Activated naive CD4-positive, alpha-beta T cell treated with anti-CD3 and anti-CD28 coated beads, Interleukin-2, amount 10 ng/mL, durations not matched to agents 7 days and 5 days (primary cell): ENCODE measurements around the gene SH2D4B.

Source experiments
- CTCF ChIA-PET: fragments of 350-600 bp; sonication (Branson Sonifier 250); formaldehyde crosslinking; loops from one replicate; lab custom pipeline; 2021; ENCODE audit warnings: antibody characterized with exemption; lab: Charles Lee
- DNase-seq: peaks from one replicate; pipeline ENCODE4 v3.0.0-alpha.2; 2020
- H3K27ac Mint-ChIP-seq: one replicate; pipeline ENCODE4 v1.8.0; 2021; ENCODE audit warnings: mild to moderate bottlenecking, moderate library complexity, mixed read lengths
- H3K27me3 Mint-ChIP-seq: one replicate; pipeline ENCODE4 v1.8.0; 2021; ENCODE audit warnings: mild to moderate bottlenecking, mixed read lengths
- H3K36me3 Mint-ChIP-seq: one replicate; pipeline ENCODE4 v1.8.0; 2021; ENCODE audit warnings: mixed read lengths
- H3K4me1 Mint-ChIP-seq: one replicate; pipeline ENCODE4 v1.8.0; 2021; ENCODE audit warnings: mixed read lengths
- H3K4me3 Mint-ChIP-seq: one replicate; pipeline ENCODE4 v1.8.0; 2021; ENCODE audit warnings: mild to moderate bottlenecking, moderate library complexity, mixed read lengths
- H3K9me3 Mint-ChIP-seq: one replicate; pipeline ENCODE4 v1.8.0; 2021; ENCODE audit warnings: mixed read lengths

SH2D4B gene

GRCh38 chr10:80537736-80538480, at the start of gene SH2D4B:
Gene SH2D4B (plus strand): TSS chr10:80537902. CDS start chr10:80538332, 430 bp downstream.
- peaks cover 33% of the 10 kb centered on the region for H3K4me1 Mint-ChIP-seq
- H3K27ac Mint-ChIP-seq, result peak within 1 kb of the TSS; percentile 99
- no peak for DNase-seq
- peak within 1 kb of the TSS; percentile 93 for H3K4me3 Mint-ChIP-seq
- peaks cover 5% of the 10 kb centered on the region for H3K36me3 Mint-ChIP-seq
- H3K27me3 Mint-ChIP-seq, result peaks cover 3% of the 10 kb centered on the region
- H3K9me3 Mint-ChIP-seq, result no peaks in the 10 kb centered on the region
- CTCF ChIA-PET, result interaction anchor here (1.8 kb wide), 1 partner anchor 93 kb away, joined by 8 read pairs; no protein-coding TSS in a partner anchor

- DNase-seq, result no peak
- Mint-ChIP-seq H3K36me3 (peaks cover 71% of the 10 kb centered on the region), H3K9me3 (no peaks in the 10 kb centered on the region), H3K4me1 (peaks cover 98% of the 10 kb centered on the region), H3K27ac (peak overlapping the region; percentile 95), H3K27me3 (no peaks in the 10 kb centered on the region), H3K4me3 (peak overlapping the region; percentile 72)
- CTCF ChIA-PET, result interaction anchor here (1.0 to 4.5 kb wide), 5 partner anchors 10 to 23 kb away, joined by 3 to 36 read pairs (median 6); no protein-coding TSS in a partner anchor
These were observed 49.1 kb upstream of the SH2D4B start for GRCh38 chr10:80488539-80489066.

GRCh38 chr10:80489371-80490112, 48.2 kb upstream of the SH2D4B start:
- Mint-ChIP-seq H3K27ac (peak overlapping the region; percentile 95), H3K9me3 (no peaks in the 10 kb centered on the region), H3K4me3 (no peak overlapping the region), H3K36me3 (peaks cover 74% of the 10 kb centered on the region), H3K4me1 (peaks cover 99% of the 10 kb centered on the region), H3K27me3 (no peaks in the 10 kb centered on the region)
- CTCF ChIA-PET, result interaction anchor here (1.4 to 4.5 kb wide), 4 partner anchors 9 to 22 kb away, joined by 4 to 36 read pairs (median 10); no protein-coding TSS in a partner anchor
- no peak for DNase-seq

DNA sequence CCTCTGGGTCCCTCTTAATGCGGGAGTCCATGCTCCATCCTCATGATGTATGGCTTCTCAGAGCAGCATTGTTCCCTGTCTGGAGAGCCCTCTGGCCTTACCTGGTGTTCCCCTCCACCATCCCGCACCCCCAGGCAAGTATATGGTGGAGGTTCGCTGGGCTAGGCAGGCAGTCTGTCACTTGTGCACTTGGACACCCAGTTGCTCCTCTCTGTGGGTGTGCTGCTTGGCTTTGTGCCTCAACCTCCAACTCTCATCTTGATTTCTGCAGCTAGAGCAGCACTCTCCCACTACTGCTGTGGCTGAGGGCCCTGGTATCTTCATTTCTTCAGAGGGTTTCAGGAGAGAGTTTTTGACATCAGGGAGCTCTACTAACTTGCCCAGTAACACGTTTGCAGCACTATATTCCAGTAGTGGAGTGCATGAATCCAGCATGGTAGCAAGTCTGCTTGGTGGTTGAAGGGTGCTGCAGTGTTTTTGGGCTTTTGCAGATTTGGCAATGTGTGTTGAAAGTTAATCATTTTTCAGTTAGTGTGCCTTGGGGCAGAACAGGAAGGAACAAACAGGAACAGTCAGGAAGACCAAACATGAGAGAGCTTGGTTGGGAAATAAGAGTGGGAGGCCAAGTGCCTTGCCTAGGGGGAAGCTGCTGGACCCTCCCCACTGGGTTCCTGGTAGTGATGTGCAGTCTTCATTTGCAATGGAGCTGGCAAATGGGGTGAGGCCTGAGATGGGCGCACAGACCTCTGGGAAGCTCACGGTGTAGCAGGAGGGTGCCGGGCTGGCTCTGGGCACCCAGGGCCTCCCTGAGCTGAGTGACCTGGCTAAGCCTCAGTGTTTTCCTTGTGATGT, 46.2 kb upstream of the SH2D4B start:
- Mint-ChIP-seq H3K27ac (peak overlapping the region; percentile 33), H3K27me3 (no peaks in the 10 kb centered on the region), H3K9me3 (peaks cover 4% of the 10 kb centered on the region), H3K4me1 (peaks cover 99% of the 10 kb centered on the region), H3K4me3 (no peak overlapping the region), H3K36me3 (peaks cover 78% of the 10 kb centered on the region)
- no peak for DNase-seq
- CTCF ChIA-PET, result interaction anchor here (1.2 to 3.6 kb wide), 3 partner anchors 14 to 47 kb away, joined by 4 to 21 read pairs (median 11); no protein-coding TSS in a partner anchor

- peak overlapping the region; percentile 79 for H3K27ac Mint-ChIP-seq
These were observed 44.7 kb upstream of the SH2D4B start for GRCh38 chr10:80492848-80493521.

DNA sequence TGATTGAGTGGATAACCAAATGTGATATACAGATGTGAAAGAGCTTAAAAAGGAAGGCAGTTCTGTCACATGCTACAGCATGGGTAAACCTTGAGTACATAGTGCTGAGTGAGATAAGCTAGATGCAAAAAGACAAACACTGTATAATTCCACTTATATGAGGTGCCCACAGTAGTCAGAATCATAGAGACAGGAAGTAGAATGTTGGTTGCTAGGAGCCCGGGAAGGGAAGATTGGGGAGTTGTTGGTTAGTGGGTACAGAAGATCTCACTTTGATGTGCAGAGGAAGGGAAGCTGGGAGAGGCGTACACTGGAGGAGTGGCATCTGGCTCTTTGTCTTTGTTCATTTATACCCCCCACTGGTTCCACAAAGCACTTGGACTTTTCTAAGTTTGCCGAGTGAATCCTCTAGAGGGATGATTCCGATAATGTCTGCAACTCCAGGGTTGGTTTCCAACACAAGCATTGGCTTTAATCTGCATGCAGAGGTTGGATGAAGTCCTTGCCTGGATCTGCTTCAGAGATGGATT, 44.1 kb upstream of the SH2D4B start:
- CTCF ChIA-PET, result interaction anchor here (0.6 to 3.6 kb wide), 5 partner anchors 9 to 111 kb away, joined by 3 to 21 read pairs (median 5); no protein-coding TSS in a partner anchor
- Mint-ChIP-seq H3K4me3 (peak overlapping the region; percentile 31), H3K9me3 (peaks cover 11% of the 10 kb centered on the region), H3K27me3 (no peaks in the 10 kb centered on the region), H3K36me3 (peaks cover 89% of the 10 kb centered on the region), H3K4me1 (peaks cover 99% of the 10 kb centered on the region), H3K27ac (peak overlapping the region; percentile 79)
- DNase-seq, result peak; percentile 51

More at GRCh38 chr10:80492848-80493521, 44.7 kb upstream of the SH2D4B start:
- Mint-ChIP-seq H3K9me3 (peaks cover 11% of the 10 kb centered on the region), H3K36me3 (peaks cover 89% of the 10 kb centered on the region), H3K4me1 (peaks cover 99% of the 10 kb centered on the region), H3K4me3 (peak overlapping the region; percentile 31), H3K27me3 (no peaks in the 10 kb centered on the region)
- CTCF ChIA-PET, result interaction anchor here (0.6 to 3.6 kb wide), 5 partner anchors 9 to 110 kb away, joined by 3 to 21 read pairs (median 5); no protein-coding TSS in a partner anchor
- DNase-seq, result no peak

DNA sequence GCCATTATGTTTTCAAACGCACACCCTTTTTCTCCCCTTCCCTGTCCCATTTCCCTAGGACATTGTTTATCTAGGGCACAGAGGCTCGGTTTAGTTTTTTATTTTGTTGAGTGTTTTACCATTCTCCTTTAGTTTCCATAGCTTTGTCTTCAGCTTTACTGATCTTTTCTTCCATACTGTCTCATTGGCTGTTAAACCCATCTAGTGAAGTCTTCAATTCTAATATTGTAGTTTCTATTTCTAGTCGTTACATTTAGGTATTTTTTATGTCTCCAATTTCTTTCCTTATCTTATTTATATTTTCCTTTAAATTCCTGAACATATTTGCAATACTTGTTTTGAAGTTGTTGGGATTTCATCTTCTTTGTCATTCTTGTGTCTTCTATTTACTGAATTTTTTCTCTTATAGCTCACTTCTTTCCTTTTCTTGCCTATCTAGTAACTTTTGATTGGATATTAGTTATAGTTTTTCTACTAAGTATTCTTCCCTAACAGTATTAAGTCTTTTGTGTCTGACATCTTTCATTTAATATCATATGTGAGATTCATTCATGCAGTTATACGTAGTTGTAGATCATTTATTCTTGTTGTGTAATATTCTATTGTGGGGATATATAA, 41.0 kb upstream of the SH2D4B start:
- CTCF ChIA-PET, result interaction anchor here (1.9 to 21.2 kb wide), 3 partner anchors 9 to 37 kb away, joined by 15 to 986 read pairs (median 36); partner anchors contain the start of gene TSPAN14
- no peak for DNase-seq
- H3K9me3 Mint-ChIP-seq, result peaks cover 11% of the 10 kb centered on the region
- peak overlapping the region; percentile 31 for H3K4me3 Mint-ChIP-seq
- H3K27me3 Mint-ChIP-seq, result no peaks in the 10 kb centered on the region
- H3K4me1 Mint-ChIP-seq, result peaks cover 98% of the 10 kb centered on the region
- peak overlapping the region; percentile 66 for H3K27ac Mint-ChIP-seq
- H3K36me3 Mint-ChIP-seq, result peaks cover 82% of the 10 kb centered on the region

- H3K36me3 Mint-ChIP-seq, result peaks cover 82% of the 10 kb centered on the region
These were observed 40.3 kb upstream of the SH2D4B start for GRCh38 chr10:80497187-80498077.

GRCh38 chr10:80498078-80498832, 39.4 kb upstream of the SH2D4B start:
- H3K27ac Mint-ChIP-seq, result peak overlapping the region; percentile 94
- H3K9me3 Mint-ChIP-seq, result peaks cover 11% of the 10 kb centered on the region
- DNase-seq, result no peak
- no peaks in the 10 kb centered on the region for H3K27me3 Mint-ChIP-seq
- peaks cover 98% of the 10 kb centered on the region for H3K4me1 Mint-ChIP-seq
- H3K4me3 Mint-ChIP-seq, result peak overlapping the region; percentile 31
- peaks cover 85% of the 10 kb centered on the region for H3K36me3 Mint-ChIP-seq
- CTCF ChIA-PET, result interaction anchor here (0.9 to 21.2 kb wide), 4 partner anchors 10 to 39 kb away, joined by 3 to 986 read pairs (median 20); partner anchors contain the start of gene TSPAN14

More at GRCh38 chr10:80497187-80498077, 40.3 kb upstream of the SH2D4B start:
- Mint-ChIP-seq H3K9me3 (peaks cover 11% of the 10 kb centered on the region), H3K27ac (peak overlapping the region; percentile 94), H3K4me1 (peaks cover 98% of the 10 kb centered on the region), H3K27me3 (no peaks in the 10 kb centered on the region), H3K4me3 (peak overlapping the region; percentile 31)
- peak; percentile 46 for DNase-seq
- CTCF ChIA-PET, result interaction anchor here (1.9 to 21.2 kb wide), 3 partner anchors 8 to 38 kb away, joined by 15 to 986 read pairs (median 36); partner anchors contain the start of gene TSPAN14

DNA sequence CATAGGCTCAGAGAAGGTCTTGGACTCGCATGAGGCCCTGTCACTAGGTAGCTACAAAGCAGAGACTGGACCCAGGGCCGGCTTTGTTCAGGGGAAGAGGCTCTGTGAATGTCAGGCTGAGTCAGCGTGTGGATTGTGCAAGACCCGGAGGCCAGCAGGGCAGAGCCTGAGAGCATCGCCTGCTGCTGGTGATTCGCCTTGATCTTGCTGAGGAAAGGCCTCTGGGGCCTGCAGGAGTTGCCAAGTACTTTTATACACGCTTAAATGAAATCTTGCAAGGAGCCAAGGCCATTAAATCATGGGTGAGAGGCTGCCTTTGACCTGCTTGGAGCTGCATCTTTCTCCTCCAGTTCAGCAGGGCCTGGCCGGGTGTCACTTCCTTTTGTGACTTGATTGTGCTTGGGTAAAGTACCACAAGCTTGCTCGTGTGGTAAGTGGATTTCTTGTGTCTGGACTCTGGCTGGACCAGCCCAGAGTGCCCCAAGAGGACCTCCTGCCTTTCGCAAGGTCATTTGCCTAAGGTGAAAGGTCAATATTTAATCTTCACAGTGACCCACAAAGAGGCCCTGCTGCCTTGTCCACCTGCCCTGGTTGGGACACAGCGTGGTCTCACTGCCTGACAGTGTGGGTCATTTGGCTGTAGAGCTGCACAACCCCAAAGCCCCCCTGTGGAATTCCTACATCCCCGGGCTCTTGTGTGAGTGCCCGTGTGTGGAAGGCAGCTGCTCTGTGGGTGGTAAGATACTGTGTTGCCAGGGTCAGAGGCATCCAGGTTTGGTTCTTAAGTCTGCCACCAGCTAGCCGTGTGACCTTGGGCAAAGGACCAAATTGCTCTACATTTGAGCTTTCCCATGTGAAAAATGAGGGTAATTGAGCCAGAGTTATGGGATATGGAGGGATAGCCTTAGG, 38.6 kb upstream of the SH2D4B start:
- CTCF ChIA-PET, result interaction anchor here (0.9 to 21.2 kb wide), 5 partner anchors 11 to 39 kb away, joined by 3 to 986 read pairs (median 19); partner anchors contain the start of gene TSPAN14
- Mint-ChIP-seq H3K9me3 (peaks cover 11% of the 10 kb centered on the region), H3K27me3 (no peaks in the 10 kb centered on the region), H3K4me1 (peaks cover 98% of the 10 kb centered on the region), H3K36me3 (peaks cover 80% of the 10 kb centered on the region), H3K4me3 (peak overlapping the region; percentile 46), H3K27ac (peak overlapping the region; percentile 94)
- peak; percentile 57 for DNase-seq
